Umbilical cord (tissue), 2 donors: ENCODE results near the gene OASL. TPM values are rescaled to one million over a fixed set of nuclear protein-coding genes. Genes with fewer than 3 reads are reported as not detected.
"Not testable (repeated sequence)": the region's sequence is repeated elsewhere in the genome, so short reads cannot be mapped to it uniquely, and the experiment has no call there.

Experiments
- DNase-seq: peaks from one replicate; pipeline ENCODE4 v3.0.0-alpha.2; 2015; ENCODE audit warnings: low spot score
- total RNA-seq: library from RNA; depleted of rRNA; stranded (reverse); fragments of >200 nt; gene quantifications from one replicate; pipeline ENCODE4 v1.2.3, GENCODE V29; 2014; ENCODE audit warnings: low replicate concordance; ENCODE audit not compliant: insufficient read depth

The OASL gene
- total RNA-seq, 1 donor from 2014 or later, result 1.2 TPM

DNA sequence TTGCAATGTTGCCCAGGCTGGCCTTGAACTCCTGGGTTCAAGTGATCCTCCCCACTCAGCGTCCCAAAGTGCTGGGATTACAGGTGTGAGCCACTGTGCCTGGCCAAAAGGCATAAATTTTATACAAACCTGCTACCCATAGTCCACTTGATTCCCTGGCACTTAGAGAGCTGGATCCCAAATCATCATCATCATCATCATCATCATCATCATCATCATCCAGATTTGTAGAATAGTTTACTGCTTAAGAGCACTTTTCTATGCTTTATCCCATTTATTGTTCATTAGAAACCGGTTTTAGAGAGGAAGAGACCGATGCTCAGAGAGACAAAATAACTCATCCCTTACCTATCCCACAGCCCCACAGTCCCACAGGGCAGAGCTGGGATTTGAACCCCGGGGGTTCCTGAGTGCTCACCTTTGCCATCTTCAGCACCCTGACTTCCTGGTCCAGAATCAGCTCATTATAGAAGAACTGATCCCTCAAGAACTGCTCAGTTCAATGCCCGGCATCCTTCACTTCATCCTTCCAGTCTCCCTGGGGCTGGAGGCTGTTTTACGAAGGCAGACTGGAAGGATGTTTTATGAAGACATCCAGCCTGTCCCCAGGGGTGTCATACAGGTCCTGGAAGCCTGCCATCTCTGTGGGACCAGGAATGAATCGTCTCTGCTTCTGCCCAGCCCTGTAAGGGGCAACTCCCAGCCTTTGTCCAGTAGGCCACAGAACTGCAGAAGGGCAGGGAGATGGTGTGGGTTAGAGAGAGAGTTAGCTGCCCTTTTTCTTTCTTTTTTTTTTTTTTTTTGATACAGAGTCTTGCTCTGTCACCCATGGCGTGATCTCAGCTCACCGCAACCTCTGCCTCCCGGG is 20.2 kb upstream of the OASL start:
- no peak for DNase-seq

- DNase-seq, result no peak
These were observed 18.7 kb upstream of the OASL start for GRCh38 chr12:121057794-121058193.

- no peak for DNase-seq
These were observed 14.7 kb upstream of the OASL start for GRCh38 chr12:121053706-121054105.

- DNase-seq, result no peak
These were observed 11.7 kb upstream of the OASL start for GRCh38 chr12:121050725-121051124.

DNA sequence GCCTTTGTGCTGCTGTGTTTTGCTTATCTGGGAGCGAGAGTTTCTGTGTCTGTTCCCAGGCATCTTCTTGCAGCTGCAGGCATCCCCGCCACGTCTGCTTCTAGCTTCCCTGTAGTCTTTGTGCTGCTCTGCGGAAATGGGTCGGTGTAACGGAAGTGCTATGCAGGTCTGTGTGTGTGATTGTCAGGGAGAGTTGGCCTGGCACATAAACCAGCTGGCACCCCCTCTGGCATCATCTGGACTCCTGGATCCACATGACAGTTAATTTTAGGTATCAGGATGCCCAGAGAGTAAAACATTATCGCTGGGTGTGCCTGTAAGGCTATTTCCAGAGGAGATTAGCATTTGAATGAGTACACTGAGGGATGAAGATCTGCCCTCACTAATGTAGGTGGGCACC is 9.4 kb upstream of the OASL start:
- DNase-seq, result peak; percentile 24

DNA sequence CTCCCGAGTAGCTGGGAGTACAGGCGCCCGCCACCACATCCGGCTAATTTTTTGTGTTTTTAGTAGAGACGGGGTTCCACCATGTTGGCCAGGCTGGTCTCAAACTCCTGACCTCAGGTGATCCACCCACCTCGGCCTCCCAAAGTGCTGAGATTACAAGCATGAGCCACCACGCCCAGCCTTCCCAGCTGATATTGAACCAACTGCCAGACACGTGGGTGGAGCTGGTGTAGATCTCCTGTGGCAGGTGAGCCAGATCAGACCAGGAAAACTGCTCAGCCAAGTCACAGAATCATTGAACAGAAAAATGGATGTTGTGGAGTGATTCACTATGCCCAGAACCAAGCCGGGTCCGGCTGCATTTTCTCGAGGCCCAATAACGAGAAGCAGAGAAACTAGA is 8.4 kb upstream of the OASL start:
- not testable (repeated sequence) for DNase-seq

DNA sequence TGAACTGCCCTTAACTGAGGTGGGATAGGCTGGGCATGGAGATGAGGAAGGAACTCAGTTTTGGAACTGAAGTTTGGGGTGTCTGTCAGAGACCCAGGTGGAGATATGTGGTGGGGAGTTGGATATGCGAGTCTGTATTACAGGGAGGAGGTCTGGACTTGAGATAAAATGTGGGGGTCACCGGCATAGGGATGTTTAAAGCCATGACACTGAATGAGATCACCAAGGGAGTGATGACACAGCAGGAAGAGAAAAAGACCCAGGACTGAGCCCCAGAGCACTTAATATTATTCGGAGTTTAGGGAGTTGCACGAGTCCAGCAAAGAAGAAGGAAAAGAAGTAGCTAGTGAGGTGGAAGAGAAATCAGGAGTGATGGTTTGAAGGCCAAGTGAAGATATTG is 4.0 kb upstream of the OASL start:
- no peak for DNase-seq

- DNase-seq, result no peak
These were observed 2.2 kb downstream of the OASL start for GRCh38 chr12:121036810-121037326.

DNA sequence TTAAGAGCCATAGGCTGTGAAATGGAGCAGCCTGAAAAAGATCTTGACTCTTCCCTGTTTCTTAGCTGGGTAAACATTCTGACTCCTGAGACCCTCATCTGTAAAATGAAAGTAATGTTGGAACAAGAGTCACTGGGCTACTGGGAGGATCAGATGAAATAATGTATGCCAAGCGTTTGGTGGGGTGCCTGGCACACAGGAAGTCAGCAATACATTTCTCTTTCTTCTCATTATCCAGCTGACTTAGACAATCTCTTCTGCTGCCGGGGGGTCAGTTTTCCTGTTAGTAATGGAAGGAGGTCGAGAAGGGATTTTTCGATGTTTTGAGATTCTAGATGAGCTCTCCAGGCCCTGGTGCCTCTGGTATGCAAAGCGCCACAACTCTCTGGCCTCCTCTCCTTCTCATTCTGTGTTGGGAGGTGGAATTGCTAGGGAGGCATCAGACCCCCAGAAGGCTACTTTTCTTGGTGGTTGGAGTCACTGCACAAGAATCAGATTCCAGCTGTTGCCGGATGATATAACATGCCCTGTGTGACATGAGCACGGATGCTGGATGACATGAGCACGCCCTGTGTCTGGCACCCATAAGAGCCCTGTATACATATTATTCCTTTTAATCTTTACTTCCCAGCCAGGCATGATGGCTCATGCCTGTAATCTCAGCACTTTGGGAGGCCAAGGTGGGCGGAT is 4.3 kb downstream of the OASL start:
- DNase-seq, result no peak

- no peak for DNase-seq
These were observed 5.3 kb downstream of the OASL start for GRCh38 chr12:121033625-121034349.

GRCh38 chr12:121030576-121031212 is 8.4 kb downstream of the OASL start:
- DNase-seq, result no peak

- no peak for DNase-seq
These were observed 12.6 kb downstream of the OASL start for GRCh38 chr12:121026274-121027045.

- DNase-seq, result no peak
These were observed 13.4 kb downstream of the OASL start for GRCh38 chr12:121025442-121026226.

GRCh38 chr12:121023799-121024198 is 15.2 kb downstream of the OASL start:
- no peak for DNase-seq

GRCh38 chr12:121022713-121023112 is 16.3 kb downstream of the OASL start:
- no peak for DNase-seq

DNA sequence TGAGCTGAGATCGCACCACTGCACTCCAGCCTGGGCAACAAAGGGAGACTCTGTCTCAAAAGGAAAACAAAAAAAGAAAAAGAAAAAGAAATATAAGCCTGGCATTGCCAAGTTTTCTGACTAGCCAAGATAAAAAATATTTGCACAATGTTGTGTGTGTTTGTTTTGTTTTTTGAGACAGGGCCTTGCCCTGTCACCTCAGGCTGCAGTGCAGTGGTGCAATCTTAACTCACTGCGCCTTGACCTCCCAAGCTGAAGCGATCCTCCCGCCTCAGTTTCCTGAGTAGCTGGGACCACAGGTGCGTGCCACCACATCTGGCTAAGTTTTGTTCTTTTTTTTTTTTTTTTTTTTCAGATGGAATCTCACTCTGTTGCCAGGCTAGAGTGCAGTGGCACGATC is 17.3 kb downstream of the OASL start:
- no peak for DNase-seq

DNA sequence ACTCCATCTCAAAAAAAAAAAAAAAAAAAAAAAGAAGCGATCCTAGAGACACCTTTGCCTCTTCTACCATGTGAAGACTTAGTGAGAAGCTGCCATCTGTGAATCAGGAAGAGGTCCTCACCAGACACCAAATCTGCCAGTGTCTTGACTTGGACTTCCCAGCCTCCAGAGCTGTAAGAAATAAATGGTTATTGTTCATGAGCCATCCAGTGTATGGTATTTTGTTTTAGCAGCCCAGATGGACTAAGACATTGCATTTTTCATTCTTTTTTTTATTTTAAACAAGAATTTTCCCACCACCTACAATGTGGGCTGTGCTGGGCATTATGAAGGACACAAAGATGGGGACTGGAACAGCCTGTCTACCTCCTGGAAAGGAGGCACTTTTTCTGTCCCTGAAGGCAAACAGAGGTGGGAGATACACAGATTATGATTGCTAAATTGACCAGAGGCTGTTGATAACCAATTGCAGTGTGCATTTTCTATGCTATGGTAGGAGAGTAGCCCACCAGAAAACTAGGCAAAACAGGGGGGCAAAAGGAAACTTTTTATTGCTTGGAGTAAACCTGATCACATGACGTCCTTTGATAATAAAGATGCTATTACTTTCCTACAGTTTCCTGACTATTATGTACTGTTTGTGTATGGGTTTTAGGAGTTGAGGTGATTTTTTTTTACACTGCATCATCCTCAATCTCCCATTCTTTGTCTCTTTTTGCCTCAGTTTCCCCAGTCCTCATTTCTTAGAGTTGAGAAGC is 20.0 kb downstream of the OASL start:
- no peak for DNase-seq

GRCh38 chr12:121017966-121018491 is 21.0 kb downstream of the OASL start:
- DNase-seq, result no peak
